ENCODE results near the gene AP3B2. TPM values are rescaled to one million over a fixed set of nuclear protein-coding genes. Genes with fewer than 3 reads are reported as not detected.
"Not testable (repeated sequence)": the region's sequence is repeated elsewhere in the genome, so short reads cannot be mapped to it uniquely, and the experiment has no call there.

AP3B2 gene
- total and polyA plus RNA-seq, 9 donors: 0.18 to 0.82 (median 0.52) TPM

DNA sequence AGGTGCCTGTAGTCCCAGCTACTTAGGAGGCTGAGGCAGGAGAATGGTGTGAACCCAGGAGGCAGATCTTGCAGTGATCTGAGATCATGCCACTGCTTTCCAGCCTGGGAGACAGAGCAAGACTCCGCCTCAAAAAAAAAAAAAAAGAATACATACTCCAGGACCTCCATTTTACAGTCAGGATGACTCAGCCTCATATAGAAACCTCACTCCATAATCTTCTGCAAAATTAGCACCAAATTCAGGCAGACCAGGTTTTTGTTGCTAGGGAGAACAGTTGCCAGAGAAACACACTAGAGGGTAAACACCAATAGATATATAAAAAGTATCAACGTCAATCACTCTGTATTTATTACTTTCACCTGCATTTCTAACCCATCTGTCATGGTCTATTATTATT, 28.3 kb upstream of the AP3B2 start:
- no peak overlapping the region for H3K27ac ChIP-seq (ENCODE audit: low read length)
- no peaks in the 10 kb centered on the region for H3K36me3 ChIP-seq (ENCODE audit: control insufficient read depth, insufficient read depth, low read length)
- no peaks in the 10 kb centered on the region for H3K4me1 ChIP-seq (ENCODE audit: control insufficient read depth, insufficient read depth, low read length)
- no peaks in the 10 kb centered on the region for H3K9me3 ChIP-seq (replicated peaks; ENCODE audit: control insufficient read depth, low read depth, low read length)
- no peak for DNase-seq
- H3K27me3 ChIP-seq (ENCODE audit: control insufficient read depth, insufficient read depth, low read length): no peaks in the 10 kb centered on the region
- WGBS (ENCODE audit: insufficient coverage): no CpG with 5 or more reads among the region's 2 CpGs
- no peak overlapping the region for H3K4me3 ChIP-seq (ENCODE audit: low read length)

DNA sequence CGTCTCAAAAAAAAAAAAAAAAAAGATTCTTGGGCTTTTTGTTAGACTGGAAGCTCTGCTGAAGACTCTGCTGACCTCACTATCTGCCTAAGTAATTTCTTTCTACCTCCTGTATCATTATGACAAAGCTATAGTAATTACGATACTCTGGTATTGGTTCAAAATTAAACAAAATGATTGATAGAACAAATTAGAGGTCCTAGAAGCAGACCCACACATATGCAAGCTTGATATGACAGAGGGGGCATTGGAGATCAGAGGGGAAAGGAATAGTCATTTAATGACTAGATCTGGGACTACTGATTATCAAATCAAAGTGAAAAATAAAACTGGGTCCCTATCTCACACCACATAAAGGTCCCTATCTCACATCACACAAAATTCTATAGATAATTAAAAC, 21.9 kb upstream of the AP3B2 start:
- no CpG with 5 or more reads among the region's 2 CpGs for WGBS (ENCODE audit: insufficient coverage)
- Histone ChIP-seq H3K36me3 (ENCODE audit: control insufficient read depth, insufficient read depth, low read length) (no peaks in the 10 kb centered on the region), H3K27ac (ENCODE audit: low read length) (no peak overlapping the region), H3K4me1 (ENCODE audit: control insufficient read depth, insufficient read depth, low read length) (no peaks in the 10 kb centered on the region), H3K9me3 (replicated peaks; ENCODE audit: control insufficient read depth, low read depth, low read length) (no peaks in the 10 kb centered on the region), H3K27me3 (ENCODE audit: control insufficient read depth, insufficient read depth, low read length) (no peaks in the 10 kb centered on the region), H3K4me3 (ENCODE audit: low read length) (no peak overlapping the region)
- DNase-seq: no peak

DNA sequence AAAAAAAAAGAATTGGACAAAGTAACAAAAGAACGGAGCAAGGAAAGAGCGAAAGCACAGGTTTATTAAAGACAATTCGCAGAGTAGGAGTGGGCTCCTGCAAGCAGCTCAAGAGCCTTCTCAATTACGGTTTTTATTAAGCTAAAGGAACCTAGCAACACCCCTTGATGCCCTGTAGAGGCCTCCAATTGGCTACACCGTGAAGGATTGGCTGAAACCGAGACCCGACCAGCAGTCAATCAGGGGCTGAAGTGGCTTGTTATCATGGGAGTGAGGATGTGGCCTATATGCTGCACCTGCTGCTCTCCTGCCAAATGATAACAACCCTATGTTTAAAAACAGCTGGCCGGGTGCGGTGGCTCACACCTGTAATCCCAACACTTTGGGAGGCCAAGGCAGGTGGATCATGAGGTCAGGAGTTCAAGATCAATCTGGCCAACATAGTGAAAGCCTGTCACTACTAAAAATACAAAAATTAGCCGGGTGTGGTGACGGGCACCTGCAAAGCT, 20.4 kb upstream of the AP3B2 start:
- Histone ChIP-seq H3K9me3 (replicated peaks; ENCODE audit: control insufficient read depth, low read depth, low read length) (no peaks in the 10 kb centered on the region), H3K27ac (ENCODE audit: low read length) (no peak overlapping the region), H3K27me3 (ENCODE audit: control insufficient read depth, insufficient read depth, low read length) (no peaks in the 10 kb centered on the region), H3K36me3 (ENCODE audit: control insufficient read depth, insufficient read depth, low read length) (no peaks in the 10 kb centered on the region), H3K4me1 (ENCODE audit: control insufficient read depth, insufficient read depth, low read length) (no peaks in the 10 kb centered on the region), H3K4me3 (ENCODE audit: low read length) (no peak overlapping the region)
- 95% methylated on average over 7 of the region's 11 CpGs for WGBS (ENCODE audit: insufficient coverage)
- DNase-seq: no peak

GRCh38 chr15:82726816-82727215, 17.1 kb upstream of the AP3B2 start:
- 88% methylated on average over 6 of the region's 10 CpGs for WGBS (ENCODE audit: insufficient coverage)

GRCh38 chr15:82715003-82715402, 5.3 kb upstream of the AP3B2 start:
- Histone ChIP-seq H3K27ac (ENCODE audit: low read length) (no peak overlapping the region), H3K9me3 (replicated peaks; ENCODE audit: control insufficient read depth, low read depth, low read length) (no peaks in the 10 kb centered on the region), H3K36me3 (ENCODE audit: control insufficient read depth, insufficient read depth, low read length) (no peaks in the 10 kb centered on the region), H3K4me1 (ENCODE audit: control insufficient read depth, insufficient read depth, low read length) (peaks cover 6% of the 10 kb centered on the region), H3K4me3 (ENCODE audit: low read length) (no peak overlapping the region), H3K27me3 (ENCODE audit: control insufficient read depth, insufficient read depth, low read length) (peaks cover 12% of the 10 kb centered on the region)
- DNase-seq: no peak
- WGBS (ENCODE audit: insufficient coverage): 90% methylated on average over 3 of the region's 4 CpGs

More at GRCh38 chr15:82726816-82727215, 17.1 kb upstream of the AP3B2 start:
- no peak for DNase-seq
- no peaks in the 10 kb centered on the region for H3K4me1 ChIP-seq (ENCODE audit: control insufficient read depth, insufficient read depth, low read length)
- H3K27me3 ChIP-seq (ENCODE audit: control insufficient read depth, insufficient read depth, low read length): no peaks in the 10 kb centered on the region
- no peak overlapping the region for H3K4me3 ChIP-seq (ENCODE audit: low read length)
- H3K27ac ChIP-seq (ENCODE audit: low read length): no peak overlapping the region
- no peaks in the 10 kb centered on the region for H3K36me3 ChIP-seq (ENCODE audit: control insufficient read depth, insufficient read depth, low read length)
- H3K9me3 ChIP-seq (replicated peaks; ENCODE audit: control insufficient read depth, low read depth, low read length): no peaks in the 10 kb centered on the region

GRCh38 chr15:82714016-82714415, 4.3 kb upstream of the AP3B2 start:
- DNase-seq: no peak
- H3K27me3 ChIP-seq (ENCODE audit: control insufficient read depth, insufficient read depth, low read length): peaks cover 14% of the 10 kb centered on the region
- H3K4me3 ChIP-seq (ENCODE audit: low read length): no peak overlapping the region
- peaks cover 11% of the 10 kb centered on the region for H3K4me1 ChIP-seq (ENCODE audit: control insufficient read depth, insufficient read depth, low read length)
- no peaks in the 10 kb centered on the region for H3K9me3 ChIP-seq (replicated peaks; ENCODE audit: control insufficient read depth, low read depth, low read length)
- H3K27ac ChIP-seq (ENCODE audit: low read length): no peak overlapping the region
- no peaks in the 10 kb centered on the region for H3K36me3 ChIP-seq (ENCODE audit: control insufficient read depth, insufficient read depth, low read length)
- 67% methylated on average over 3 of the region's 3 CpGs for WGBS (ENCODE audit: insufficient coverage)

- no peaks in the 10 kb centered on the region for H3K36me3 ChIP-seq (ENCODE audit: control insufficient read depth, insufficient read depth, low read length)
- no peak overlapping the region for H3K27ac ChIP-seq (ENCODE audit: low read length)
- H3K9me3 ChIP-seq (replicated peaks; ENCODE audit: control insufficient read depth, low read depth, low read length): no peaks in the 10 kb centered on the region
- no peak for DNase-seq
- peaks cover 13% of the 10 kb centered on the region for H3K4me1 ChIP-seq (ENCODE audit: control insufficient read depth, insufficient read depth, low read length)
- H3K4me3 ChIP-seq (ENCODE audit: low read length): no peak overlapping the region
- peaks cover 21% of the 10 kb centered on the region for H3K27me3 ChIP-seq (ENCODE audit: control insufficient read depth, insufficient read depth, low read length)
- 80% methylated on average over 1 of the region's 3 CpGs for WGBS (ENCODE audit: insufficient coverage)
These were observed 2.4 kb upstream of the AP3B2 start for GRCh38 chr15:82712036-82712435.

DNA sequence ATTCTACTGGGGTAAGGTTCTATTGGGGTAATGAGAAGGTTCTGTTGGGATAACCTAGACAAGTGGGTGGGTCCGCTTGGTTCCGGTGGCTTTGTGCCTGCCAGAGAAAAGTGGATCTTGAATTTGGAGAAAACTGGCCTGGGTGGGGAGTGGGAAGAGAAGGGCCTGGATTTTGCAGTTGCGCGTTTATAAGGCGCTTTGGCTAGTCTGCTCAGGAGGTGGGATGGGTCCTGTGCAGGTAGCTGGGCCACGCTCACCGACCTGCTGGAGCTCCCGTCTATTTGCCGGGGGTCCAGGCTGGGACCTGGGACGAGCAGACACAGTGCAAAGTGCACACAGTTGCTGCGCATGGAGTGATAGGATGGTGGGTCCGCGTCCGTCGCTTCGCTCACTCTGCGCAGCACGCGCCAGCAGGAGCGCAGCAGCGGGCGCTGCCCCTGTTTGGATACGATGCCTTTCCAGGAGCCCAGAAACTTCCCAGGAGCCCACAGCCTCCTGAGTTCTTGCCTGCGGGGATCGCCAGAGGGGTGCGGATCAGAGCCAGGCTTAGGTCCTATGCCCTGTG, 1.3 kb upstream of the AP3B2 start:
- WGBS (ENCODE audit: insufficient coverage): 95% methylated on average over 26 of the region's 26 CpGs
- no peak for DNase-seq
- Histone ChIP-seq H3K27ac (ENCODE audit: low read length) (no peak overlapping the region), H3K4me1 (ENCODE audit: control insufficient read depth, insufficient read depth, low read length) (peaks cover 13% of the 10 kb centered on the region), H3K4me3 (ENCODE audit: low read length) (no peak overlapping the region), H3K9me3 (replicated peaks; ENCODE audit: control insufficient read depth, low read depth, low read length) (no peaks in the 10 kb centered on the region), H3K27me3 (ENCODE audit: control insufficient read depth, insufficient read depth, low read length) (peaks cover 21% of the 10 kb centered on the region), H3K36me3 (ENCODE audit: control insufficient read depth, insufficient read depth, low read length) (no peaks in the 10 kb centered on the region)

DNA sequence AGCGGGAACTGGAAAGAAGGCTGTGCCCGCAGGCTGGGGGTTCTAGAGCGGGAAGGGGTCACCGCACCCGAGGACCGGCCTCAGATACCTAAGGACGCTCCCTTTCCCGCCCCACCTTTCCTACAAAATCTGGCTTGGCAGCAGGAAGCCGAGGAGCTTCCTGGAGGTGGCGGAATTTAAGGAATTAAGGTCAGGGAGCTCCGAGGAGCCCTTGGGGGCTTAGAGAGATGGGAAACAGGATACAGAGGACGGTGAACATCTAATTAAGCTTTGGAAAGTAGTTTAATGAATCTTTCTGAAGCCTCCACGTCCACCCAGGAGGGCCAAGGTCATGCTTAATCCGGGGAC, 507 bp upstream of the AP3B2 start:
- Histone ChIP-seq H3K27ac (ENCODE audit: low read length) (no peak overlapping the region), H3K4me1 (ENCODE audit: control insufficient read depth, insufficient read depth, low read length) (peaks cover 13% of the 10 kb centered on the region), H3K36me3 (ENCODE audit: control insufficient read depth, insufficient read depth, low read length) (no peaks in the 10 kb centered on the region), H3K9me3 (replicated peaks; ENCODE audit: control insufficient read depth, low read depth, low read length) (no peaks in the 10 kb centered on the region), H3K27me3 (ENCODE audit: control insufficient read depth, insufficient read depth, low read length) (peaks cover 21% of the 10 kb centered on the region), H3K4me3 (ENCODE audit: low read length) (peak overlapping the region; percentile 40)
- DNase-seq: no peak
- WGBS (ENCODE audit: insufficient coverage): 18% methylated on average over 6 of the region's 14 CpGs

- no peak for DNase-seq
- H3K9me3 ChIP-seq (replicated peaks; ENCODE audit: control insufficient read depth, low read depth, low read length): no peaks in the 10 kb centered on the region
- peaks cover 21% of the 10 kb centered on the region for H3K27me3 ChIP-seq (ENCODE audit: control insufficient read depth, insufficient read depth, low read length)
- no peaks in the 10 kb centered on the region for H3K36me3 ChIP-seq (ENCODE audit: control insufficient read depth, insufficient read depth, low read length)
- H3K4me1 ChIP-seq (ENCODE audit: control insufficient read depth, insufficient read depth, low read length): peaks cover 13% of the 10 kb centered on the region
- H3K4me3 ChIP-seq (ENCODE audit: low read length): no peak overlapping the region
- 0% methylated on average over 7 of the region's 15 CpGs for WGBS (ENCODE audit: insufficient coverage)
- no peak overlapping the region for H3K27ac ChIP-seq (ENCODE audit: low read length)
These were observed 624 bp downstream of the AP3B2 start for GRCh38 chr15:82709081-82709420.

GRCh38 chr15:82705856-82706255, 3.8 kb downstream of the AP3B2 start:
- H3K4me1 ChIP-seq (ENCODE audit: control insufficient read depth, insufficient read depth, low read length): peaks cover 13% of the 10 kb centered on the region
- not testable (repeated sequence) for H3K4me3 ChIP-seq (ENCODE audit: low read length); H3K27ac ChIP-seq (ENCODE audit: low read length); DNase-seq; H3K9me3 ChIP-seq (replicated peaks; ENCODE audit: control insufficient read depth, low read depth, low read length); H3K36me3 ChIP-seq (ENCODE audit: control insufficient read depth, insufficient read depth, low read length)
- WGBS (ENCODE audit: insufficient coverage): 80% methylated on average over 4 of the region's 8 CpGs
- H3K27me3 ChIP-seq (ENCODE audit: control insufficient read depth, insufficient read depth, low read length): peaks cover 16% of the 10 kb centered on the region
